ENCODE results near the gene CLCN6. TPM values are rescaled to one million over a fixed set of nuclear protein-coding genes. Genes with fewer than 3 reads are reported as not detected.
A peak's percentile ranks its signal among the peaks of the same experiment; 100 is the strongest.

CLCN6 gene
- total RNA-seq, 1 donor, result 21.0 TPM

DNA sequence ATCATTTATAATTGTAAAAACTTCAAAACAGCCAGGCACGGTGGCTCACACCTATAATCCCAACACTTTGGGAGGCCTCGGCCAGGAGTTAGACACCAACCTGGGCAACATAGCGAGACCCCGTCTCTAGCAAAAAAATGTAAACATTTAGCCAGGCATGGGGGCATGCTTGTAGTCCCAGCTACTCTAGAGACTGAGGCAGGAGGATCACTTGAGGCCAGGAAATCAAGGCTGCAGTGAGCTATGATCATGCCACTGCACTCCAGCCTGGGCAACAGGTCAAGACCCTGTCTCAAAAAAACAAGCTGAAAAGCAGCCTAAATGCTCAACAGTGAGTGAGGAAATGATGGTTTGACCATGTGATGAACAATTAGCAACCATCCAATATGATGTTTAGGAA is 36.7 kb upstream of the CLCN6 start:
- Histone ChIP-seq H3K27ac (ENCODE audit: low read depth, low read length) (no peak overlapping the region), H3K4me2 (ENCODE audit: insufficient read depth, low read length) (no peak overlapping the region), H3K27me3 (ENCODE audit: insufficient read depth, low read length) (peaks cover 8% of the 10 kb centered on the region), H4K20me1 (ENCODE audit: insufficient read depth, low read length) (no peaks in the 10 kb centered on the region), H2AFZ (ENCODE audit: low read length) (no peak overlapping the region), H3K4me3 (ENCODE audit: insufficient read depth, low read length) (no peak overlapping the region), H3K4me1 (ENCODE audit: insufficient read depth, low read length) (no peaks in the 10 kb centered on the region), H3K9me3 (ENCODE audit: low read depth, low read length) (no peaks in the 10 kb centered on the region), H3K36me3 (ENCODE audit: insufficient read depth, low read length) (no peaks in the 10 kb centered on the region), H3K79me2 (ENCODE audit: insufficient read depth, low read length) (no peaks in the 10 kb centered on the region)
- no peak for DNase-seq (ENCODE audit: insufficient read length, low spot score, missing footprints)
- no peak for TF ChIP-seq CTCF (IDR thresholded peaks at IDR 0.05; ENCODE audit: extremely low read depth, low read depth, low read length)

DNA sequence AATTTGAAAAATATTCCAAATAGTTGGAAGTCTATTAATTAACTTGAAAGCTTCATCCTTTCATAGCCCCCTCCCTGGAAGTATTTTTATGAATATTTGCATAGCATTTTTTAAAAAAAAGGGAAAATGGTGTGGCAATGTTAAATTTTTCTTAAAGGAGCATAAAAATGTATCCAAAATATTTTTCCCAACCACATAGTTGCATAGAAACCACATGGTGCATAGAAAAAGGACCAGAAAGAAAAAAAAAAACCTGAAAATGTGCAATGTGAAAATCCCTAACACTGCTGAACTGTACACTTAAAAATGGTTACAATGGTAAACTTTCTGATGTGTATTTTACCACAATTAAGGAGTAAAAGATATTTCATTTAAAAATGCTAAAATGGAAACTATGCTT is 36.0 kb upstream of the CLCN6 start:
- H3K36me3 ChIP-seq (ENCODE audit: insufficient read depth, low read length), result no peaks in the 10 kb centered on the region
- no peak for DNase-seq (ENCODE audit: insufficient read length, low spot score, missing footprints)
- H3K4me1 ChIP-seq (ENCODE audit: insufficient read depth, low read length), result no peaks in the 10 kb centered on the region
- no peaks in the 10 kb centered on the region for H4K20me1 ChIP-seq (ENCODE audit: insufficient read depth, low read length)
- H3K4me3 ChIP-seq (ENCODE audit: insufficient read depth, low read length), result no peak overlapping the region
- no peaks in the 10 kb centered on the region for H3K9me3 ChIP-seq (ENCODE audit: low read depth, low read length)
- H3K27ac ChIP-seq (ENCODE audit: low read depth, low read length), result no peak overlapping the region
- no peak overlapping the region for H2AFZ ChIP-seq (ENCODE audit: low read length)
- H3K79me2 ChIP-seq (ENCODE audit: insufficient read depth, low read length), result no peaks in the 10 kb centered on the region
- peaks cover 8% of the 10 kb centered on the region for H3K27me3 ChIP-seq (ENCODE audit: insufficient read depth, low read length)
- no peak for TF ChIP-seq CTCF (IDR thresholded peaks at IDR 0.05; ENCODE audit: extremely low read depth, low read depth, low read length)
- H3K4me2 ChIP-seq (ENCODE audit: insufficient read depth, low read length), result no peak overlapping the region

DNA sequence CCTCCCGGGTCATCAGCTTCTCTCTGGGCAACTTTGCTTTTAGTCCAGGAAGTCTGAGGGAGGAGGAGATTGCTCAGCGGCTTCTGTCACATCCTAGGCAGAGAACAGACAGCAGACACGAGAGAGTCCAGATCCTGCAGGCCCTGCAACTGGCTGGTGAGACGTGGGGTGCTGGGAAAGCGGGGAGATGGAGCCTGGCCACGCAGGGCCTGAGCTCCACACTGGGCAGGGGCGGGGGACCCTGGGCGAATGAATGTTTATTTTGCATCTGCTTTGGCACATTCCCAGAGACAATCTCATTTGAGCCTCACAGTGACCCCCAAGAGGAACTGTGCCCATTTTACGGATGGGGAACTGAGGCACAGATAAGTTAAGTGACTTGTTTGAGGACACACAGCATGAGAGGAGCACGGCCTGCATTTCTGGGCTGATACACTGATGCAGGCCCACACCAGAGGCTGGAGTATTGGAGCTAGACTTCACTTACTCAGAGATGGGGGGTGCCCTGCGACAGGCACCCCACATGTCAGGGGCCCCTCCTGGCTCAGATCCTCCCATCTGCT is 34.4 kb upstream of the CLCN6 start:
- Histone ChIP-seq H3K36me3 (ENCODE audit: insufficient read depth, low read length) (no peaks in the 10 kb centered on the region), H3K9me3 (ENCODE audit: low read depth, low read length) (no peaks in the 10 kb centered on the region), H3K27me3 (ENCODE audit: insufficient read depth, low read length) (peaks cover 8% of the 10 kb centered on the region), H3K4me1 (ENCODE audit: insufficient read depth, low read length) (no peaks in the 10 kb centered on the region), H3K27ac (ENCODE audit: low read depth, low read length) (no peak overlapping the region), H3K4me3 (ENCODE audit: insufficient read depth, low read length) (no peak overlapping the region), H2AFZ (ENCODE audit: low read length) (no peak overlapping the region), H3K4me2 (ENCODE audit: insufficient read depth, low read length) (no peak overlapping the region), H3K79me2 (ENCODE audit: insufficient read depth, low read length) (no peaks in the 10 kb centered on the region), H4K20me1 (ENCODE audit: insufficient read depth, low read length) (no peaks in the 10 kb centered on the region)
- DNase-seq (ENCODE audit: insufficient read length, low spot score, missing footprints), result peak; percentile 53
- TF ChIP-seq CTCF (IDR thresholded peaks at IDR 0.05; ENCODE audit: extremely low read depth, low read depth, low read length), result no peak

DNA sequence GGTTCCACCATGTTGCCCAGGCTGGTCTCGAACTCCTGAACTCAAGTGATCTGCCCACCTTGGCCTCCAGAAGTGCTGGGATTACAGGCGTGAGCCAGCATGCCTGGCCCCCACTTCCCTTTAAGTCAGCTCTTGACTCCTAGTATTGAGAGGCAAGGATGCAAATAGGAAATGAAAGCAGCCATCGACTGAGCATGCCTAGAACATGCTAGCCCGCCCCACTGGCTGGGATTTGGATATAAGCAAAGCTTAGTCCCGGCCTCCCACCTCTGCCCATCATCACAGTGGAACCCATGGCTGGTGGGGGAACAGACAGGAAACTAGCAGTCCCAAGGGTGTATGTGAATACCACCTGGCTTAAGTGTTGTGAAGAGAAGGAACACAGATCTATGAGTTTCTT is 33.5 kb upstream of the CLCN6 start:
- H3K27ac ChIP-seq (ENCODE audit: low read depth, low read length), result no peak overlapping the region
- H3K79me2 ChIP-seq (ENCODE audit: insufficient read depth, low read length), result no peaks in the 10 kb centered on the region
- DNase-seq (ENCODE audit: insufficient read length, low spot score, missing footprints), result no peak
- peaks cover 5% of the 10 kb centered on the region for H3K27me3 ChIP-seq (ENCODE audit: insufficient read depth, low read length)
- no peak overlapping the region for H2AFZ ChIP-seq (ENCODE audit: low read length)
- no peaks in the 10 kb centered on the region for H4K20me1 ChIP-seq (ENCODE audit: insufficient read depth, low read length)
- no peak overlapping the region for H3K4me2 ChIP-seq (ENCODE audit: insufficient read depth, low read length)
- H3K36me3 ChIP-seq (ENCODE audit: insufficient read depth, low read length), result no peaks in the 10 kb centered on the region
- no peak for TF ChIP-seq CTCF (IDR thresholded peaks at IDR 0.05; ENCODE audit: extremely low read depth, low read depth, low read length)
- no peaks in the 10 kb centered on the region for H3K4me1 ChIP-seq (ENCODE audit: insufficient read depth, low read length)
- H3K4me3 ChIP-seq (ENCODE audit: insufficient read depth, low read length), result no peak overlapping the region
- H3K9me3 ChIP-seq (ENCODE audit: low read depth, low read length), result no peaks in the 10 kb centered on the region

Measured in osteoblast (primary cell).